Measurements from ENCODE around the gene UGGT2. TPM values are rescaled to one million over a fixed set of nuclear protein-coding genes. Genes with fewer than 3 reads are reported as not detected.

Gene UGGT2
- 10 to 100 TPM; 20.5 to 48.6 (median 30.6) TPM for total RNA-seq

GRCh38 chr13:96053003-96053703 lies at the start of gene UGGT2:
Gene UGGT2, minus strand, starts transcription at chr13:96053401. Its CDS starts 89 bp downstream, at chr13:96053312.
- peak; percentile 96 for DNase-seq (ENCODE audit: extremely low spot score)
- Histone ChIP-seq H3K4me1 (peaks cover 4 to 13% (median 13%) of the 10 kb centered on the region in 4 donors), H3K27ac (replicated peaks in 1 of 4) (peak within 1 kb of the TSS; percentile 78 to 92 (median 89)), H3K27me3 (no peaks in the 10 kb centered on the region), H3K36me3 (no peaks in the 10 kb centered on the region), H3K4me3 (peak within 1 kb of the TSS; percentile 91 to 98 (median 97)), H3K9me3 (no peaks in the 10 kb centered on the region)
- whole genome bisulfite sequencing = 0% methylated on average over 8 of the region's 77 CpGs
- intact Hi-C loops (cut with DNase I) = no loop called here
- TF ChIP-seq POLR2AphosphoS5 (IDR thresholded peaks at IDR 0.05) (peak; percentile 94 to 98), POLR2A (IDR thresholded peaks at IDR 0.05; ENCODE audit: low read depth) (peak; percentile 70), CTCF (IDR thresholded peaks at IDR 0.05) (peak in 1 of 3 experiments; percentile 4), EP300 (IDR thresholded peaks at IDR 0.05) (peak; percentile 11)

DNA sequence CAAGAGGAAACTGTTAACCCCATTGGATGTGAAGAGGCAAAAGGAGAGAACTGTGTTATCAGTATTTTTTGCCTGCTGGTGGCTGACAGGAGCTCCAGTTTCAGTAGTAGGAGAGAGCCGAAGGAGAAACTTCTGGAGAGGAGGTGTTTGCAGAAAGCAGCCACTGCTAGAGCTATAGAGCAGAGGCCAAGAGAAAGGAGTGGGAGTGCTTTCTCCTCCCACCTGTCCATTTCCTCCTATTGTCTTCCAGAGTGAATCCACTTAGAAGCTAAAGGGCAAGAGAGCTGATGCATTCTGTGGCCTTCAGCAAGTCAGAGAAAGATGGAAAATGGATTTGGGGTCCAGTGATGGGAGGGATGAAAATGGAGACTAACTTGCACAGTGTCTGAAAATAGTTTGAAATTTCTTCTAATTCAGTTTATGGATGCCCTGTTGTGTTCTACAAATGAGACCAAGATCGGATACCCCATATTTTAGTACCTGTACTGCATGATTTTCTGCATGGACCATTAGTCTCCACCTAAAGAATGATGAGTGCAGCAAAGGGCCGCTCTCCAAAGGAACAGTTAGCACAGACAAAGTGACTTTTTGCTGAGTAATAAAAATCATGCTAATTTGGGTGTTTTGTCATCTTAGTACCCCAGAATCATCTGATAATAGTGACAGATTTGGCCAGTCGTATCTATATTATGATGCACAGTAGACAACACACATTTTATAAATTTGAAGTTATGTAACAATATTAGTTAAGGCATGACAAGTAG lies 47.4 kb upstream of the UGGT2 start:
- Histone ChIP-seq H3K36me3 (no peaks in the 10 kb centered on the region), H3K27me3 (no peaks in the 10 kb centered on the region), H3K9me3 (no peaks in the 10 kb centered on the region), H3K4me1 (no peaks in the 10 kb centered on the region), H3K27ac (replicated peaks in 1 of 4) (no peak overlapping the region), H3K4me3 (no peak overlapping the region)
- no peak for DNase-seq (ENCODE audit: extremely low spot score)
- TF ChIP-seq POLR2AphosphoS5 (IDR thresholded peaks at IDR 0.05) = no peak
- no peak for TF ChIP-seq POLR2A (IDR thresholded peaks at IDR 0.05; ENCODE audit: low read depth)
- TF ChIP-seq EP300 (IDR thresholded peaks at IDR 0.05) = no peak
- TF ChIP-seq CTCF (IDR thresholded peaks at IDR 0.05) = no peak
- 76% methylated on average over 4 of the region's 4 CpGs for WGBS
- intact Hi-C loops (cut with DNase I) = no loop called here

GRCh38 chr13:96093296-96094006 lies 40.2 kb upstream of the UGGT2 start:
- Histone ChIP-seq H3K27ac (replicated peaks in 1 of 4) (no peak overlapping the region), H3K4me1 (peaks cover 11 to 25% (median 22%) of the 10 kb centered on the region in 4 donors), H3K9me3 (no peaks in the 10 kb centered on the region), H3K4me3 (no peak overlapping the region), H3K36me3 (no peaks in the 10 kb centered on the region), H3K27me3 (peaks cover 0 to 59% (median 25%) of the 10 kb centered on the region in 4 donors)
- DNase-seq (ENCODE audit: extremely low spot score) = no peak
- TF ChIP-seq POLR2A (IDR thresholded peaks at IDR 0.05; ENCODE audit: low read depth) (no peak), CTCF (IDR thresholded peaks at IDR 0.05) (no peak), EP300 (IDR thresholded peaks at IDR 0.05) (no peak), POLR2AphosphoS5 (IDR thresholded peaks at IDR 0.05) (no peak)
- intact Hi-C loops (cut with DNase I) = no loop called here

- H3K9me3 ChIP-seq = no peaks in the 10 kb centered on the region
- WGBS = 2% methylated on average over 43 of the region's 57 CpGs
- peak overlapping the region; percentile 51 to 68 (median 64) for H3K27ac ChIP-seq (replicated peaks in 1 of 4)
- H3K36me3 ChIP-seq = no peaks in the 10 kb centered on the region
- TF ChIP-seq CTCF (IDR thresholded peaks at IDR 0.05) (no peak), POLR2A (IDR thresholded peaks at IDR 0.05; ENCODE audit: low read depth) (no peak), POLR2AphosphoS5 (IDR thresholded peaks at IDR 0.05) (no peak), EP300 (IDR thresholded peaks at IDR 0.05) (no peak)
- H3K4me1 ChIP-seq = peaks cover 11 to 25% (median 22%) of the 10 kb centered on the region in 4 donors
- intact Hi-C loops (cut with DNase I) = no loop called here
- H3K27me3 ChIP-seq = peaks cover 0 to 73% (median 28%) of the 10 kb centered on the region in 4 donors
- H3K4me3 ChIP-seq = peak overlapping the region; percentile 55 to 60 (median 58)
- DNase-seq (ENCODE audit: extremely low spot score) = no peak
These were observed 38.2 kb upstream of the UGGT2 start for GRCh38 chr13:96091164-96092117.

All from esophagus muscularis mucosa (tissue), 4 donors.